GM21737 (cell line): ENCODE data around the gene MOGAT2.
"Not testable (repeated sequence)": the region's sequence is repeated elsewhere in the genome, so short reads cannot be mapped to it uniquely, and the experiment has no call there.

Experiments
- ATAC-seq: cut with Tn5 transposase; IDR thresholded peaks from one replicate; pipeline ENCODE4 v1.9.1; 2021; ENCODE audit warnings: mild to moderate bottlenecking, moderate library complexity; ENCODE audit not compliant: unreplicated experiment

Gene MOGAT2

DNA sequence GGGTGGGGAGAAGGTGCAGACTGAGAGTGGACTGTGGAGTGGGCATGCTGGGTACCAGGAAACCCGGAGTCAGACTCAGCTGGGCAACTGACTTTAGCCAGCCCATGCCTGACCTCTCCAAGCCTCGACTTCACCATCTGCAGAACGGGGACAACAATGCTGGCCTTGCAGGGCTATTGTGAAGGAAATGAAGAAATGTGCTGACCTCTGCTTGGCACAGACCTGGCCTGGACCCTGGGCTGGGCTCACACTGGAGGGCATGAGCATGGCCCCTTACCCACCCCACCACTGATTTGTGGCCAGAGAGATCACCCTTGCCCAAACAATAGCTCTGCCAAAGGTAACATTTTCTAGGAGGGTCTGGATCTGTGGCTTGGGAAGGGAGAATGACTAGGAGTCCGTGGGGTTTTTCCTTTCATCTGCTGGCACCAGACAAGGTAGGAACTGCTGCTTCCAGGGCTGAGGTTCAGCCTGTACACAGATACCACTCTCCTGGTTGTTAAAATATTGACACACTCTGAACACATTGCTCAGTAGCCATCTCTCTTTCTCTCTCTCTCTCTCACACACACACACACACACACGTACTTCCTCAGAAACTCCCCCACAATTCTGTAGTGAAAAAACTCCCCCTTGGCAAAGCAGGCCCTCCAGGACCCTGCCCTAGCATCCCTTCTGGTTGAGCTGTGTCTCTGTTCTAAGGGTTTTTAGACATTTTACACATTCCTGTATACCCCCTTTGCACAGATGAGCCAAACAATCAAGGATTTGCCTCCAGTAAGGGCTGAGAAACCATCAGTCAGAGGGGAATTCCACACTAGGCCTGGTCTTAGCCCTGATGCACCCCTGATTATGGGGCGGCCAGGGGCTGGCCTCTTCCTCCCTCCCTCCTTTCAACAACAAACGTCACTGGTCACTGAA, 1.0 kb downstream of the MOGAT2 start:
- ATAC-seq = no peak

GRCh38 chr11:75719340-75720239, 2.0 kb downstream of the MOGAT2 start:
- no peak for ATAC-seq

DNA sequence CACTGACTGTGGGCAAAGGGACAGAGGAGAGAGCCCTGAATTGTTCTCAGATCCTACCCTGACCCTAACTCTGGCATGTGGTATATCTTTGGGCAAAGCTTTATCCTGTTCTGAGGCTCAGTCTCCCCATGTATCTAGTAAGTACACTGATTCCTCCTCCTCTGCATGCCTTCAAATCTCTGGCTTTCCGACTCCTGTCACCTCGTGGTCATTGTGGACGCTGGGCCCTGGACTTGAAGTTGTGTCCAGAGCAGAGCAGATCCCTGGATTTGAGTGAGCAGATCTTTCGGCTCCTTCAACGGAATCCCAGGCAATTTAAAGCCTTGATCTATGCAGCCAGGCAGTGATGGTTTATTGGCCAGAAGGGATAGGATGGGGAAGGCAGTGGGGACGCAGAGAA, 3.0 kb downstream of the MOGAT2 start:
- ATAC-seq = no peak

DNA sequence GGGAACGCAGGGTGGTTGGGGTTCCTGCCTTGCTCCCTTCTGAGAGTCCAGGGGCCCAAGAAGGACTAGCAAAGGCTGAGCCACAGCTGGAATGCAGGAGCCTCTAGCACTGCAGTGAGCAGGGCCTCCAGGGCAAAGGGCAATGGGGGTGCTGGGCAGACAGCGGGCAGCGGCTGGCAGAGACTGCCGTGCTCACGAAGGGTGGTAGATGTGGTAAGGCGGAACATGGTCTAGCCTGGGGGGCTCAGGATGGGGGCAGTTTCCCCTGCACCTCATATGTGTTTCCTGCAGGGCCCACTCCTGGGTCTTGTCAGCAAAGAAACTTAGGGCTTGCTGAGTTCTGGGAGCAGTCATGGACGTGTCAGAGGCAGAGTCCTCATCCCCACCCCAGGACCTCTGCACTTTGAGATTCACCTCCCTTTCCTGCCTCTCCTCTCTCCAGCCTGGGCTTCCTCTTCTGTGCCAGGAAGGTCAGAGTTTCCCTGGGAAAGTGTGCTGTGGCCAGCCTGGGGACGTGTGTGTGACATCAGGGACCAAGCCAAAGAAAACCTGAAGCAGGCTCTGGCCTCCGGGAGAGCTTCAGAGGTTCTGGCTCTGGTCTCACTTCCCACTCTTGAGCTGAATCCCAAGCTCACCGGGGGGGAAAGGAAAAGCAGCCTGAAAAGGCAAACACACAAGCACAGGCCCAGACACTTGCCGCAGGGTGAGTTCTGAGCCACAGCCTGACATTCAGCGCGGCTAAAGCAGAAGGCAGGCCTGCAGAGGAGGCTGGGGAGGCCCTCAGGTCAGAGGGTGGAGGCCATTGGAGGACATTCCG, 4.4 kb downstream of the MOGAT2 start:
- ATAC-seq = no peak

- ATAC-seq = no peak
Measured at GRCh38 chr11:75722669-75723042, 5.0 kb downstream of the MOGAT2 start.

- no peak for ATAC-seq
Measured at GRCh38 chr11:75725547-75726320, 8.1 kb downstream of the MOGAT2 start.

GRCh38 chr11:75728992-75729391, 11.4 kb downstream of the MOGAT2 start:
- no peak for ATAC-seq

DNA sequence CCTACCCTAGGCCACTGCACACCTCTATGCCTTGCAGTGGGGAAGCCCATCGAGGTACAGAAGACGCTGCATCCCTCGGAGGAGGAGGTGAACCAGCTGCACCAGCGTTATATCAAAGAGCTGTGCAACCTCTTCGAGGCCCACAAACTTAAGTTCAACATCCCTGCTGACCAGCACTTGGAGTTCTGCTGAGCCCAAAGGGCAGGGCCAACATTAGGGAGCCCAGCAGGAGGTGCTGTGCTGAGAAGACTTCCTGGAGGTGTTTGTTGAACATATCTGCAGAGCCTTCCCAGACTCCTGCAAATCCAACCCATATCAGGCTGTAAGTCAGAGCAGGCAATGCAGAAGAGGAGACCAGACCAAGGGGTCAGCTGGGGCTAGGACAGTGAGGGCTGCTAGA, 13.5 kb downstream of the MOGAT2 start:
- no peak for ATAC-seq

DNA sequence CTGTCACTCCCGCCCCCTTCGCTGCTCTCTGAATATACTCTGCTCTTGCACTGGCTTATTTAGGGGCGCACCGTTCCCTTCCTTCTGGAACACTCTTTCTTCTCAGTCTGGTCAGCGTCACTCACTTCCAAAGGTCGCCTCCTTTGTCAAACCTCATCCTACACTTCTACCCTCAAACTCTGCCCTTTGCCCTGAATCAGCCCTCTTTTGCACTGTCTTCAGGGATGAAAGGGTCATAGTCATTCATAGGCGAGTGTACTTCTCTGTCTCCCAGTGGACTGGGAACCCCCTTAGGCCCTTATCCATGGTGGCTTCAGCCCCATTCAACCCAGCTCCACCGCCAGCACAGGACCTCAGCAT, 15.4 kb downstream of the MOGAT2 start:
- ATAC-seq = no peak

DNA sequence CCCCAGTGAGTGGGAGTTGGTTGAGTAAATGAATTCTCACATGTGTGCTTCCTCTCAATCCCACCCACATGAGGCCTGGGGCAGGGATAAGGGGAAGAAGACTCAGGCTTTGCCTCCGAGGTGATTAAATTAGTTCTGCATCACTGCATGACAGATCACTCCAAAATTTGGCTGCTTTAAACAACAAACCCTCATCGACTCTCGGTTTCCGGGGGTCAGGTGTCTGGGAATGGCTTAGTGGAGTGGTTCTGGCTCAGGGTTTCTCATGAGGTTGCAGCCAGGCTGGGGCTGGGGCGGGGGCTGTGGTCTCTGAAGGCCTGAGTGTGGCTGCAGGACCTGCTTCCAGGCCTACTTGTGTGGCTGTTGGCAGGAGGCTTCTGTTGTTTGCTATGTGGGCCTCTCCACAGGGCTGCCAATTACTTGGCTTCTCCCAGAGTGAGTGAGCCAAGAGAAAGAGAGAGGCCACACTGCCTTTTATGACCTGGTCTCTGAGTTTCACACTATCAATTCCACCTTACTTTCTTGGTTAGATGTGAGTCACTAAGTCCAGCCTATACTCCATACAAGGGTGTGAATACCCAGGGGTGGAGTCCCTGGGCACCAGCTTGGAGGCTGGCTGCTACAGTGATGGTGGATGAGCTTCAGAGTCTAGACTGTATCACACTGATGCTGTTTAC, 15.9 kb downstream of the MOGAT2 start:
- no peak for ATAC-seq

GRCh38 chr11:75734491-75735180, 17.0 kb downstream of the MOGAT2 start:
- ATAC-seq = no peak

DNA sequence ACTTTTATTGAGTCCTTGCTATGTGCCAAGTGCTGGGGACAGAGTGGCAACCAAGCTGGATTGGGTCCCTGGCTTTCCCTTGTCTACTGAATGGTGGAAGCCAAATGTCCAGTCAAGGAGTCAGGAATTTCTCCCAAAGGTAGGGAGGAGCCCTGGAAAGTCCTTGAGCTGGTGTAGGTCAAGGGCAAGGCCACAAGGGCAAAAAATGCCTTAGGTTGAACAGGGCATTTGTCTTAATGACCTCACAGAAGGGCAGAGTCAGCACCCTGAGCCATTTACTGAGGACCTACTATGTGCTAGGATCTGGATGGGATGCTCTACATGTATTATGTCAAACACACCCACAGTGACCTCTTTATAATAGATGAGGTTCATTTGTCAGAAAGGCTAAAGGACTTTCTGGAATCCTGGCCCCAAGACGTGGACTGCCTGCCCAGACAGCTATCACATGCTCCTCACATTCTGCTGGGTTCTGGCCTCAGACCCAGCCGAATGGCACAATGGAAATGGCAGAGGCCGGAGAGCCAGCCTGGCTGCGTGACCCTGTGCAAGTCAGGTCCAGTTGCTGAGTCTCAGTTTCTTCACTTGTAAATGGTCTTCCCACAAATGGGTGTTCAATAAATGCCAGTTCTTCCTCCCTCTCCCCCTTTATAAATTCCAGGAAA, 17.7 kb downstream of the MOGAT2 start:
- ATAC-seq = no peak

GRCh38 chr11:75737314-75737713, 19.7 kb downstream of the MOGAT2 start:
- no peak for ATAC-seq

DNA sequence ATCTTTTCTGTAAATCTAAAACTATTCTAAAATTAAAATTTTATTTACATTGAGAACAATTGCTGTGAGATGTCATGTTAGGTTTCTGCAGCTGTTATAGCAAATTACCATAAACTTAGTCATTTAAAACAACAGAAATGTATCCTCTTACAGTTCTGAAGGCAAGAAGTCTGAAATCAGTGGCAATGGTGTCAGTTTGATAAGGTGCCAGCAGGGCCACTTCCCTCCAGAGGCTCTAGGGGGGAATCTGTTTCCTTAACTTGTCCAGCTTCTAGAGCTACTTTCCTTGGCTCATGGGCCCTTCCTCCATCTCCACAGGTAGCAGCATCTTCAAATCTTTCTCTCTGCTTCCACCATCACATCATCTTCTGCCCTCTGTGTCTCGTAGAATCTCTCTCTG, 23.0 kb downstream of the MOGAT2 start:
- ATAC-seq = no peak

DNA sequence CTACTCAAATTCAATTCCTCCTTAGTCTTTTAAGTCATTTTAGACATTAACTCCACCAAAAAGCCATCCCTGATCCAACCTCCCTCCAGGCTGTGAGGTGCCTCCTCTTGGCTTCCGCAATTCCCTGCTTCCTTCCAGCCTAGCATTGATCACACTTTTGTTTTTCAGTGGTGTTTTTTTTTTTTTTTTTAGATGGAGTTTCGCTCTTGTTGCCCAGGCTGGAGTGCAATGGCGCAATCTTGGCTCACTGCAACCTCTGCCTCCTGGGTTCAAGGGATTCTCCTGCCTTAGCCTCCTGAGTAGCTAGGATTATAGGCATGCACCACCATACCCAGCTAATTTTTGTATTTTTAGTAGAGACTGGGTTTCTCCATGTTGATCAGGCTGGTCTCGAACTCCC, 25.5 kb downstream of the MOGAT2 start:
- not testable (repeated sequence) for ATAC-seq

DNA sequence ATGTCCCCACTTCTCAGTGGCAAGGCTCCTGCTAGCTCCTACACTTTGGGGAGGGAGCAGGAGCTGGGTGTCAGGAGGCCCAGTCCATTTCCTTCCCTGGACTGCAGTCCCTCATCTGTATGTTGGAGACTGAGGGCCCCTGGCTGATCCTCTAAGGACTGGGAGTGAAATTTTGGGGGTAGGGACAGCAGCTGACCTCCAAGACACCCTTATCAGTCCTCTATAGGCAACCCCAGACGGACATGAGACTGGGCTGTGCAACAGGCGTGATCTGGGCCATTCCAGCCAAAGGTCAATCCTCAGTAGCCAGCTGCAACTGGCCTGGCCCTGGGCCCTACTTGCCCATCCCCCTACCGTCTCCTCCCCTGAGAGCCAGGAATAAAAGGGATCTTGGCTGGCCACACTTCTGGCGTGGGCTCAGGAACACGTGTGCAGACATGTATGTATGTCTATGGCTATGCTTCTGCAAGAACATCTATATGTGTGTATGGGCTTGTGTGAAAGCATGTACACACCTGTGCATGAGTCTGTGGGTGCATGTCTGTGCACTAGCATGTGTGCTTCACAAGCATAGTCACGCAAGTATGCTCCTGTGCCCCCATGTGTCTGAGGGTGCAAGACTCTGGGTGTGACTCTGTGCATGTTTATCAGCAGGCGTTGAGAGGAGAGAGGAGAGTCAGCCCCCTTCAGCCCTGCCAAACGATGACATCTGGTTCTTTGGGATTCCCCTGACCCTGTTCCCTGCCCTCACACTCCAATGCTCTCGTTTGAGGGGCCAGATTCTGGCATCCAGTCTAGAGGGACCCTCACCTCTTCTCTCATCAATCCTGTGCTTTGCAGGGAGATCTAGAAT, 26.3 kb downstream of the MOGAT2 start:
- ATAC-seq = no peak

DNA sequence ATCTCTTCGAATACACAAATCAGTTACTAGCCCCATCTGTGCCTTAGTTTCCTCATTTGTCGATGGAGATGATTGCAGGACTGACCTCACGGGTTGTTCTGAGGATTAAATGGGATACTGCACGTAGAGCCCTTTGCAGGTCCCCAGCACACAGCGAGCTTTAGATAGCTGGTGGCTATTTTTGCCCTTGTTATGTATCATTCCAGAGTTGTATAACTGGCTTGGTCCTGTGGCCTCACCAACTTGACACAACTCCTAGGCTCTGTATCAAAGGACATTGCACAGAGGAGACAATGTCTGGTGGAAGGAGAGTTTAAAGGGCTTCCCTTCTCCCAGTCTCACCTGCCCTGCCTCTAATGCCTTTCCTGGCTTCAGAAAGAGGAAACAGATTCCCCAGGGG, 28.2 kb downstream of the MOGAT2 start:
- ATAC-seq = no peak
